ENCODE data around the gene CFAP20DC.

DNA sequence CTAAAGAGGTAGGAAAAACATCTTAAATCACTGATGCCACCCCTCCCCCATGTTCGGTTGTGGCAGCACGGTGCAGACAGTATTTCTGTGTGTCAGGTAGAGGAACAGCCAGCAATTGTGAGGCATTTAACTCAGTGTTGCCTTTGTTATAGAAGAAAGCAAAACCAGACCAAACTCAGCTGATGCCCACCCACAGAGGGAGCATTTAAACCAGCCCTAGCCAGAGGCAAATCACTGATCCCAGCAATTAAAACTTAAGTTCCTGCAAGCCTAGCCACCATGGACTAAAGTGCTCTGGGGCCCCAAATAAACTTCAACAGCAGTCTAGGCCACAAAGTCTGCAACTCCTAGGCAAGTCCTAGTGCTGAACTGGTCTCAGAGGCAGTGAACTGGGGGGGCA, 94.5 kb downstream of the CFAP20DC start:
- TF ChIP-seq, protein P1, sequence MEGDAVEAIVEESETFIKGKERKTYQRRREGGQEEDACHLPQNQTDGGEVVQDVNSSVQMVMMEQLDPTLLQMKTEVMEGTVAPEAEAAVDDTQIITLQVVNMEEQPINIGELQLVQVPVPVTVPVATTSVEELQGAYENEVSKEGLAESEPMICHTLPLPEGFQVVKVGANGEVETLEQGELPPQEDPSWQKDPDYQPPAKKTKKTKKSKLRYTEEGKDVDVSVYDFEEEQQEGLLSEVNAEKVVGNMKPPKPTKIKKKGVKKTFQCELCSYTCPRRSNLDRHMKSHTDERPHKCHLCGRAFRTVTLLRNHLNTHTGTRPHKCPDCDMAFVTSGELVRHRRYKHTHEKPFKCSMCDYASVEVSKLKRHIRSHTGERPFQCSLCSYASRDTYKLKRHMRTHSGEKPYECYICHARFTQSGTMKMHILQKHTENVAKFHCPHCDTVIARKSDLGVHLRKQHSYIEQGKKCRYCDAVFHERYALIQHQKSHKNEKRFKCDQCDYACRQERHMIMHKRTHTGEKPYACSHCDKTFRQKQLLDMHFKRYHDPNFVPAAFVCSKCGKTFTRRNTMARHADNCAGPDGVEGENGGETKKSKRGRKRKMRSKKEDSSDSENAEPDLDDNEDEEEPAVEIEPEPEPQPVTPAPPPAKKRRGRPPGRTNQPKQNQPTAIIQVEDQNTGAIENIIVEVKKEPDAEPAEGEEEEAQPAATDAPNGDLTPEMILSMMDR (IDR thresholded peaks at IDR 0.05 in 2 of 3, conservative IDR thresholded peaks at IDR 0.05 in 1 of 3; ENCODE audit: borderline replicate concordance in 1 of 3, insufficient read depth in 1 of 3, low read depth in 2 of 3, low read length in 2 of 3): no peak
- TF ChIP-seq POLR2AphosphoS5 (IDR thresholded peaks at IDR 0.05; ENCODE audit: low read depth, low read length): no peak
- TF ChIP-seq EZH2 (IDR thresholded peaks at IDR 0.05): no peak

Data from HCT116 (cell line).